Fibroblast of skin of left biceps (primary cell): ENCODE data around the gene PPP4R1.

ENCODE experiments used
- DNase-seq, 2 experiments: peaks; one replicate each; pipeline ENCODE4 v3.0.0-alpha.2; 2013; ENCODE audit warnings: low read depth in 2 of 2

Gene PPP4R1

GRCh38 chr18:9506046-9506792, 108.1 kb downstream of the PPP4R1 start:
- no peak for DNase-seq
